GM21717 (cell line): ENCODE data around the gene APOL1.
"Not testable (repeated sequence)": the region's sequence is repeated elsewhere in the genome, so short reads cannot be mapped to it uniquely, and the experiment has no call there.

Experiments used
- ATAC-seq: cut with Tn5 transposase; IDR thresholded peaks from one replicate; pipeline ENCODE4 v1.9.1; 2021; ENCODE audit warnings: mild to moderate bottlenecking, moderate library complexity; ENCODE audit not compliant: unreplicated experiment

APOL1 gene

DNA sequence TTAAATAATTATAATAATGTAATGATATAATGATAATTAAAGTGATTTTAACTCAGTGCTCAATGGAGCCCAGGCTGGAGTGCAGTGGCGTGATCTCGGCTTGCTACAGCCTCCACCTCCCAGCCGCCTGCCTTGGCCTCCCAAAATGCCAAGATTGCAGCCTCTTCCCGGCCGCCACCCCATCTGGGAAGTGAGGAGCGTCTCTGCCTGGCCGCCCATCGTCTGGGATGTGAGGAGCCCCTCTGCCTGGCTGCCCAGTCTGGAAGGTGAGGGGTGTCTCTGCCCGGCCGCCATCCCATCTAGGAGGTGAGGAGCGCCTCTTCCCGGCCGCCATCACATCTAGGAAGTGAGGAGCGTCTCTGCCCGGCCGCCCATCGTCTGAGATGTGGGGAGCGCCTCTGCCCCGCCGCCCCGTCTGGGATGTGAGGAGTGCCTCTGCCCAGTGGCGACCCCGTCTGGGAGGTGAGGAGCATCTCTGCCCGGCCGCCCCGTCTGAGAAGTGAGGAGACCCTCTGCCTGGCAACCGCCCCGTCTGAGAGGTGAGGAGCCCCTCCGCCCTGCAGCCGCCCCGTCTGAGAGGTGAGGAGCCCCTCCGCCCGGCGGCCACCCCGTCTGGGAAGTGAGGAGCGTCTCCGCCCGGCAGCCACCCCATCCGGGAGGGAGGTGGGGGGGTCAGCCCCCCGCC, 37.6 kb downstream of the APOL1 start:
- not testable (repeated sequence) for ATAC-seq

DNA sequence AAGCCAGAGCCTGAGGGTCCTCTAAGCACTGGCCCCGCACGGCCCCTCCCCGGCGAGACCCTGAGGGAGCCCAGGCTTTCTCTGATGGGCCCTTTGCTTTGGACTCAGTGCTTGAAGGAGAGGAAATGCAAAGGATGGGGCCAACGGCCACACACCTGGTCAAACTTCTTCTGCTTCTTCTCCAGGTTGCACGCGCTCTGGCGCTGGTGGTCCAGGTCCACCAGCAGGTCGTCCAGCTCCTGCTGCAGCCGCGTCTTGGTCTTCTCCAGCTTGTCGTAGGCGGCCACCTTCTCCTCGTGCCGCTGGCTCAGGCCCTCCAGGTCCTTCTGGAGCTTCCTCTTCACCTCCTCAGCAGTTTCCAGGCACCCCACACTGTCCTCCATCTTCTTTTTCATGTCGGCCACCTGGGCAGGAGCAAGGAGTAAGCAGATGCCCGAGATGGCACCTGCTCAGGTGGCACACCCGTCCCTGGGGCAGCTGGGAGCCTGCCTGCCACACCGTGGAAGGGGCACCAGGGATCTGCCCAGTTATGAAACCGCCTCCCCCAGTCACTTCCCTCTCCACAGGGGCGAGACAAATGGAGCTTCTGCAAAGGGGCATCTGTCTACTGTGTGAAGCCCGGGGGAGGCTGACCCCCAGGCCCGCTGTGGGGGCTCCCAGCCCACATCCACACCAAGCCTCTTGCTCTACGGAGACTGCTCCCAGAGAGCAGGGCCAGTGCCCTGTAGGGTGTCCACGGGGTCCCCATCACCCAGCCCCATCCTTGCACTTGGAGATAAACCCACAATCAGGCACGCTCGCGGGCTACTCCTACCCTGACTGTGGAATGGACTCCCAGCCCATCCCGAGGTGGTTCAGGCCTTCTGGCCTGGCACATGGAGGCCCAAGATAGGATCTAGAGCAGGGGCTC, 39.2 kb downstream of the APOL1 start:
- ATAC-seq: no peak

- no peak for ATAC-seq
These were observed 40.0 kb downstream of the APOL1 start for GRCh38 chr22:36292823-36293530.

DNA sequence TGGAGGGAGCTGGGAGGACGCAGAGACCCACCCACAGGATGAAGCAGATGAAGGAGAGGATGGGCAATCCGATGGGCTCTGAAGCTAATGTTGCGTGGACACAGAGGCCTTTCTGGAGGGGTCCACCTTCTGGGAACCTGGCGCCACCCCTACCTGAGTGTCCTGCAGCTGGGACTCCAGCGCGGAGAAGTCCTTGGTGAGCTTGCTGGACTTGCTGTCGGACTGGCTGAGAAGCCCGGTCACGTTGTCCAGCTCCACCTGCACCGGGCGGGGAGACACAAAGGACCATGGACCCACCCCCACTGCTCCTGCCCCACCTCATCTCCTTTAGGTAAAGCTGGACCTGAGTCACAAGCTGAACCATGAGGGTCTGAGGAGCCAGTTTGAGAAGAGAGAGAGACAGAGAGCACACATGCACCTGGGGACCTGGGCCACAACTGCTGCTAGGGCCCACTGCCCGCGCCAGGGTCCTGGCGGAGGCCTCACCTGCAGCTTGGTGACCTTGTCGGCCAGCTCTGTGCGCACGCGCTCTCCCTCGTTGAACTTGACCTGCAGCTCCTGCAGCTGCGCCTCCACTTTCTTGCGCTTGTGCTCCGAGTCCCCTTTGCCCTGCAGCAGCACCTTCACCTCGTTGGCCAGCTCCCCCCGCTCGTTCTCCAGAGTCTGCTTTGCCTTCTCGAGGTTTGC, 40.8 kb downstream of the APOL1 start:
- no peak for ATAC-seq

DNA sequence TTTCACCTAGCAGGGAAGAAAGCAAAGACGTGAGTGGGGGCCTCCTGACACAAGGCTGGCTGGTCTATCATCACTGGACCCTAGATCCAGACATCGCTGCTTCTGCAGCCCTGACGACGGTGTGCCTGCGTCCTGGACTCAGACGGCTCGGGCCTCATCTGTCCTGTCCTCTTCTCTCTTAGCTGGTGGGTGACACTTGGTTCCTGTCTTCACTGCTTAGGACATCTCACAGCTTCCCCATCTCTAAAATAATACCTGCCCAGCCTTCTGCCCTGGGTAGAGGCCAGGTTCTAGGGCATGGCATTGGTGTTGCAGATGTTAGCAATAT, 41.3 kb downstream of the APOL1 start:
- no peak for ATAC-seq

- ATAC-seq: no peak
These were observed 41.9 kb downstream of the APOL1 start for GRCh38 chr22:36294801-36295200.

DNA sequence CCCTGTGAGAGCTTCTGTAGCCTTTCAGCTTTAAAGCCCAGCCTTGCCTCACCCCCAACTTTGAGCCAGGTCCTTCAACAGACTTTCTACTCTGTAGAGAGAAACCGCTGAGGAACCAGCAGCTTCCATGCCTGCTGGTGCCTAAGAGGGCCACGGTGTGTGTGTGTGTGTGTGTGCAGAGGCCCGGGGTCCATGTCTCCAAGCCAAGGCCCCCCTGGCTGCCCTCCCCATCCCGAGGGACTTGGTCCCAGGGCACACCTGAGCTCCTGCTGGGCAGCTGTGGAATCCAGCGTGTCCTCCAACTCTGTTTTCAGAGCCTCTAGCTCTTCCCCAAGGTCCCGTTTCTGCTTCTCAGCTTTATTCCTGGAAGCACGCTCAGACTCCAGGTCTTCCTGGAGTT, 42.3 kb downstream of the APOL1 start:
- ATAC-seq: no peak

GRCh38 chr22:36296690-36297089, 43.8 kb downstream of the APOL1 start:
- ATAC-seq: no peak

DNA sequence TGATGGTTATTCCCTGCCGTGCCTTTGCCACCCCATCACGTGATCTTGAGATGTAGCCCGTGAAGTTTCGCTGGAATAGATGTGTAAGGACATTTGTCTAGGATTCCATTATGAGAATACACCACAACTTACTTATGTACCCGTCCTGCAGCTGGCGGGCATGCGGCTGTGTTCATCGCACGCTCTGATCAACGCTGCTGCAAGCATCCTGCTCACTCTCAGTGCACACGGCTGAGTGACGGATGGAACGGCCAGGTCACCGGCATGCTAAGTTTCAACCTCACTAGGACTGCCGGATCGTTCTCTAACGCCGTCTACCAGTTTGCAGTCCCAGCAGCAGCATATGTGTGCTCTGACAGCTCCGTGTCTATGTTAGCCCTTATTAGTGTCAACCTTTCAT, 44.6 kb downstream of the APOL1 start:
- no peak for ATAC-seq

- no peak for ATAC-seq
These were observed 45.2 kb downstream of the APOL1 start for GRCh38 chr22:36298118-36298517.

DNA sequence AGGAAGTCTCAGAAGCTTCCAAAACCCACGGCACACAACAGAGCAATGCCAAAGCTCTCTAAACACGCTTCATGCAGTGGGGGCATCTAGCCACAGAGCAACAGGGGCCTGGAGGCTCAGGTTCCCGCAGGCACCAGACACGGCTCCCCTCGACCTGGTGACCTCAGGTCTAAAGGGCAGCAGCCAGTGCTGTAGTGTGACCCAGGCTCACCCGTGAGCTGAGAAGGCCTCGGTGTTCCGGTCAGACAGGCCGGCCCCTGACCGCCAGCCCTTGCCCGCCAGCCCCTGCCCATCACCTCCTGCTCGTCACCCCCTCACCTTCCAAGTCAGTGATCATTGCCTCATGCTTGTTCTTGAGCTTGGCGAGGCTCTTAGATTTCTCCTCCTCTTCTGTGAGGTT, 45.7 kb downstream of the APOL1 start:
- ATAC-seq: no peak

DNA sequence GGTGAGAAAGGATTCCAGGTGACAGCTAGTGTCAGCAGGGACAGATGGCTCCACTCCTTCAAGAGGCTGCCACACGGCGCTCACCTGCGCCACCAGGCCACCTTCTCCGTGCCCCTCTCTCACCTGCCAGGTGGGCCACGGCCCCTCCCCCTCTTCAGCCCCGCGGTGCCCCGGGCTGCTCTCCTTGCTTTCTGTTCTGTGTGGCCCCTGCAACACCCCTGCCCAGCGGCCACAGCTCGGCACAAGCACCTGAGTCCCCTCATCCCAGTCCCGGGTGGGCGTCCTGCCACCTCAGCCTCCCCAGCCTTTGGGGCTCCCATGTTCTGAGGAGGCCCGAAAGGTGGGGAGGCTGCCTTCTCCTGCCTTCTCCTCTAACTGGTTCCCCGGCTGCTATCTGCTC, 46.4 kb downstream of the APOL1 start:
- no peak for ATAC-seq

DNA sequence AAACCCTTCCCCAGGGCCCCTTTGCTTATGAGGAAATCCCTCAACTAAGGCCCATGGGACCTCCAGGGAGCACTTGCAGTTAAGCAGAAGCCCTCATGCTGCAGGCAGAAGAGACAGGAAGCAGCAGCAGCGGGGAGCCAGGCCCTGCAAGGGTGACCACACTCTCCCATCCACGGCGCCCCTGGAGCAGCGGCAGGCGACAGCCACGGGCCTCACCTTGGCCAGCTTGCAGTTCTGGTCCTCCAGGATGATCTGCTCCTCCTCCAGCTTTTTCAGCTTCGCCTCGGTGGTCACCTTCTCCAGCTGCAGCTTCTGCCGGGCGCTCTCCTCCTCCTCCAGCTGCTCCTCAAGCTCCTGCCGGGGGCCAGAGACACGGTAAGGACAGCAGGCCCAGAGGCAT, 47.0 kb downstream of the APOL1 start:
- no peak for ATAC-seq

- no peak for ATAC-seq
These were observed 47.7 kb downstream of the APOL1 start for GRCh38 chr22:36300396-36301212.

DNA sequence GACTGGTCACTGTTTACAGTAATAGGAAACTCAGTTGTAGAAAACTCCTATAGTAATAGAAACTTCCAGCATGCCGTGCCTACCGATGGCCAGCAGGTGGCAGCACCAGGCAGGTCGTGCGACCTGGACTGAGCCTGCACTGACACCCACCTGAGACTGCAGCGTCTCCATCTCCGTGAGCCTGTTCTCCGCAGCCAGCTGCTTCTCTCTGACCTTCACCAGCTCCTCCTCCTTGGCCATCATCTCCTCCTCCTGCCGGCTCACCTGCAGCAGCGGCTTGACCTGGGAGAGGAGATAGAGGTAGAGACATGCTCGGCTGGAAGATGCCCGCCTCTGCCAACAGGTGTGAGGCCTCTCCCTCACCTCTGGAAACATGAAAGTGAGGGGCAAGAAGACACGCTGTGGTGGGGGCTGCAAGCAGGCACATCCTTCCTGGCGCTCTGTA, 48.5 kb downstream of the APOL1 start:
- ATAC-seq: no peak

DNA sequence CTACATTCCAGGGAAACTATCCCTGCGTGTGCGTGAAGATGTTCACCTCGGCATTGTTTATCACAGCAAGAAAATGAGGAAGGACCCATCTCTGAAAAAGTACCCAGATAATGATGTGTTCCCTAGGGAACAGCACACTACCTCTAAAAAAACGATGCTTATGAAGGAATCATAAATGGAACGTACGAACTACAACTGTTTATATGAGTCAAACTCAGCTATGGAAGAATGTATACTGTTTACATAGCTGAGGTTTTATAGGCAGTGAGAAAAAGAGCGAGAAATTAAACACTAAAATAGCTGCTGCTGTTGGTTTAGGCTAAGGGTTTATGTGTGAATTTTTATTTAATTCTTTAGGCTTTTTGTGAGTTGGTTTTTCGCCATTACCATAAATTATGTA, 48.9 kb downstream of the APOL1 start:
- ATAC-seq: no peak

DNA sequence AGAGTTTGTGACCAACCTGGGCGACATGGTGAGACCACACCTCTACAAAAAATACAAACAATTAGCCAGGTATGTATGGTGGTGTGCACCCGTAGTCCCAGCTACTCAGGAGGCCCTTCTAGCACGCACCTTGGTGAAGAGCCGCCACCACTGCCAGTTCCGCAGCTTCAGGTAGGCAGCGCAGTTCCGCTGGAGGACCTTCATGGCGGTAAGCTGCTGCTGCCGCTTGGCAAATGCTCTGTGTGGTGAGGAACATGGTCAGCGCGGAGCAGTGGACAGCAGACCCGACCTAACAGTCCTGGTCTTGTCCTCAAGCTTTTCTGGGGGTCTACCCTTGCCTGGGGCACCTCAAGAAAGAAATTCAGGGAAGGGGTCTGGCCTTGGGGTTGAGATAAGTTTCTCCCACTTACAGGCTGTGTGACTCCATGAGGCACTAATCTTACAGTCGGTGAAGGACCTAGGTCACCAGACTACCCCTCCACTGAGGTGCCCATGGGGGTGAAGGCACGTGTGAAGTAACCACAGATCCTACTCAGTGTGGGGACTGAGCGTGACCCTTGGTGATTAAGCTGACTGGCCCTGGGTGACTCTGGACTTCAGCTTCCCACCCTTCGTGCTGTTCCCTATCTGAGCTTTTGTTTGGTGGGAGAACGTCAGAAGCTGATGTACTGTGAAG, 49.6 kb downstream of the APOL1 start:
- no peak for ATAC-seq

DNA sequence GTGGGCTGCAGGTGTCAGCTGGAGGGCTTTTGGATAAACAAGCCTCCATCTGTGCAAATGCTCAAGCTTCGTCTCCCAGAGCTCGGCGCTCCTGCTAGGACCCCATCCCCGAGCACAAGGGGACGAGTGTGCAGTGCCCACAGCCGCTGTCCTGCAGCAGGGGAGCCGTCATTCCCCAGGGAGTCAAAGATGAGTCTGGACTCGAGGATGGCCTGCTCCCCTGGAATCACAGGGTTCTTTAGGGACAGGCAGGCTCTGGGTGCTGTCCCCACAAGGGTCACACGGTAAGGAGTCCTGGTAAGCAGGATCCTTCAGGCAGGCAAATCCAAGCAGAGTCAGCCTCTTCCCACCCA, 50.2 kb downstream of the APOL1 start:
- ATAC-seq: no peak

GRCh38 chr22:36303874-36304273, 50.9 kb downstream of the APOL1 start:
- no peak for ATAC-seq

DNA sequence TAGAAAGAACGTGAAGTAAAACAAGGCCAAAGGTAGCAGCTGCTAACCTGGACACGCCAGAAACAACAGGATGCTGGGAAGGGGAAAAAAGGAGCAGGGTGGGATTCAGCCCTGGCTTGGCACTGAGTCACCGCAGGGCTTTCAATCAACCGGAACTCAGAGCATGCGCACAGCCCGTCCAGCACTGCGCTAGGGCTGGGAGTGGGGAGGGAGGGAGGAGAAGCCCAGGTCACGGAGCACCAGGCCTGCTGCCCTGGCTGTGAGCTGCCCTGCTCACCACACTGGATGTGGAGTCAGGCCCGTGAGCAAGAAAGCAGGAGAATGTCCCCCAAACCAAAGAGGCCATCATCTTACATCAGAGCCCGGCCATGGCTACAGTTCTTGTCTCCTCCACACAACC, 51.5 kb downstream of the APOL1 start:
- no peak for ATAC-seq
